Skeletal muscle satellite cell (primary cell): ENCODE data around the gene ANKRD34A.
A peak's percentile ranks its signal among the peaks of the same experiment; 100 is the strongest.

ENCODE experiments used
- H3K27me3 ChIP-seq: 2 replicates; pipeline ENCODE4 v1.7.0; 2013; ENCODE audit warnings: low read length; ENCODE audit not compliant: control insufficient read depth, insufficient read depth
- H3K36me3 ChIP-seq: 2 replicates; pipeline ENCODE4 v1.7.0; 2013; ENCODE audit warnings: mild to moderate bottlenecking, control low read depth, low read length; ENCODE audit not compliant: insufficient read depth
- H3K4me1 ChIP-seq: 2 replicates; pipeline ENCODE4 v1.7.0; 2013; ENCODE audit warnings: low read length; ENCODE audit not compliant: control insufficient read depth, insufficient read depth
- H3K4me2 ChIP-seq: 2 replicates; pipeline ENCODE4 v1.7.0; 2013; ENCODE audit warnings: mild to moderate bottlenecking, low read length
- H3K4me3 ChIP-seq: 2 replicates; pipeline ENCODE4 v1.7.0; 2013; ENCODE audit warnings: low read length
- H3K9ac ChIP-seq: 2 replicates; pipeline ENCODE4 v1.7.0; 2013; ENCODE audit warnings: mild to moderate bottlenecking, low read depth, low read length, moderate library complexity
- H3K9me3 ChIP-seq: replicated peaks from 2 replicates; pipeline ENCODE4 v1.7.0; 2013; ENCODE audit warnings: mild to moderate bottlenecking, control low read depth, low read length

Gene ANKRD34A

GRCh38 chr1:145977486-145978470 lies 13.4 kb upstream of the ANKRD34A start:
- H3K4me2 ChIP-seq = peak overlapping the region; percentile 74
- H3K36me3 ChIP-seq = peaks cover 3% of the 10 kb centered on the region
- no peak overlapping the region for H3K4me3 ChIP-seq
- peak overlapping the region; percentile 79 for H3K9ac ChIP-seq
- H3K9me3 ChIP-seq = no peaks in the 10 kb centered on the region
- peaks cover 32% of the 10 kb centered on the region for H3K4me1 ChIP-seq
- no peaks in the 10 kb centered on the region for H3K27me3 ChIP-seq

- H3K27me3 ChIP-seq = no peaks in the 10 kb centered on the region
- H3K9ac ChIP-seq = no peak overlapping the region
- peaks cover 30% of the 10 kb centered on the region for H3K4me1 ChIP-seq
- H3K4me3 ChIP-seq = no peak overlapping the region
- no peaks in the 10 kb centered on the region for H3K9me3 ChIP-seq
- H3K36me3 ChIP-seq = peaks cover 3% of the 10 kb centered on the region
- no peak overlapping the region for H3K4me2 ChIP-seq
Observed at GRCh38 chr1:145977016-145977415, 12.6 kb upstream of the ANKRD34A start.

- H3K9ac ChIP-seq = no peak overlapping the region
- H3K36me3 ChIP-seq = peaks cover 3% of the 10 kb centered on the region
- H3K4me3 ChIP-seq = no peak overlapping the region
- no peaks in the 10 kb centered on the region for H3K27me3 ChIP-seq
- H3K4me2 ChIP-seq = no peak overlapping the region
- peaks cover 27% of the 10 kb centered on the region for H3K4me1 ChIP-seq
- H3K9me3 ChIP-seq = no peaks in the 10 kb centered on the region
Observed at GRCh38 chr1:145975216-145975615, 10.8 kb upstream of the ANKRD34A start.

DNA sequence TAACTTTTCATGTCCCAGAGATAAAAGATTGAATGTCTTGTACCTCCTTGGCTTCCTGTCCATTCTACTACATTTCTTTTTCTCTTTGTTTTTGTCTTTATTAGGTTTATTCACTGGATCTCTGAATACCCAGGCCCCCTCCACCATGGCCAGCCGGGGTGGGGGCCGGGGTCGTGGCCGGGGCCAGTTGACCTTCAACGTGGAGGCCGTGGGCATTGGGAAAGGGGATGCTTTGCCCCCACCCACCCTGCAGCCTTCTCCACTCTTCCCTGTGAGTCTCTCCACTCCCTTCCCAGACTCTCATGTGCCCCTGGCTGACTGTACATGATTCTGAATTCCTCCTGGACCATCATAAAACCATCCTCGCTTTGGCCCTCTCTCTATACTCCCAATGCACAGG lies 10.3 kb upstream of the ANKRD34A start:
- Histone ChIP-seq H3K4me1 (peaks cover 22% of the 10 kb centered on the region), H3K9me3 (no peaks in the 10 kb centered on the region), H3K27me3 (no peaks in the 10 kb centered on the region), H3K4me2 (no peak overlapping the region), H3K9ac (no peak overlapping the region), H3K36me3 (peaks cover 3% of the 10 kb centered on the region), H3K4me3 (no peak overlapping the region)

DNA sequence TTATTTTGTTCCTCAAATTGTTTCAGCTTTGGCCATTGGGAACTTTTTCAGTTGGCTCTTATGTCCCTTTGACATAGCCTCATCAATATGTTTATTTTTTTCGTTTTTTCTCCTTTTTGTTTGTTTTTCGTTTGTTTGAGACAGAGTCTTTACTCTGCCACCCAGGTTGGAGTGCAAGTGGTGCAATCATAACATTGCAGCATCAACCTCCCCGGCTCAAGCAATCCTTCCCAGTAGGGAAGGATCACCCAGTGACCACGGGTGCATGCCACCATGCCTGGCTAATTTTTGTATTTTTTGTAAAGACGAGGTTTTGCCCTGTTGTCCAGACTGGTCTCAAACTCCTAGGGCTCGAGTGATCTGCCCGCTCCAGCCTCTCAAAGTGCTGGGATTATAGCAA lies 8.2 kb upstream of the ANKRD34A start:
- H3K4me1 ChIP-seq = peaks cover 3% of the 10 kb centered on the region
- no peak overlapping the region for H3K9ac ChIP-seq
- no peak overlapping the region for H3K4me2 ChIP-seq
- no peaks in the 10 kb centered on the region for H3K9me3 ChIP-seq
- no peaks in the 10 kb centered on the region for H3K36me3 ChIP-seq
- no peak overlapping the region for H3K4me3 ChIP-seq
- no peaks in the 10 kb centered on the region for H3K27me3 ChIP-seq

DNA sequence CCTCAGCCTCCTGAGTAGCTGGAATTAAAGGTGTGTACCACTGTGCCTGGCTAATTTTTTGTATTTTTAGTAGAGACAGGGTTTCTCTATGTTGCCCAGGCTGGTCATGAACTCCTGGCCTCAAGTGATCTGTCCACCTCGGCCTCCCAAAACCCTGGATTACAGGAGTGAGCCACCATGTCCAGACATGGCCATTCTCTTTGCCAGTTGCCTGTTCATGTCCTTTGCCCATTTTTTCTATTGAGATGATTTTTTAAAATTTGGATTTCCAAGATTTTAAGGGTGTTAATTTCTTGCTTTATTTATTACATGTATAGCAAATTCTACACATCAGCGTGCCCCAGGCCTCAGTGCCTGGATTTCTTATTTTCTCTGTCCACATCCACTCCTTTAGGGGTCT lies 2.9 kb upstream of the ANKRD34A start:
- Histone ChIP-seq H3K4me2 (no peak overlapping the region), H3K4me1 (peaks cover 22% of the 10 kb centered on the region), H3K9ac (no peak overlapping the region), H3K9me3 (no peaks in the 10 kb centered on the region), H3K36me3 (no peaks in the 10 kb centered on the region), H3K4me3 (no peak overlapping the region), H3K27me3 (no peaks in the 10 kb centered on the region)

DNA sequence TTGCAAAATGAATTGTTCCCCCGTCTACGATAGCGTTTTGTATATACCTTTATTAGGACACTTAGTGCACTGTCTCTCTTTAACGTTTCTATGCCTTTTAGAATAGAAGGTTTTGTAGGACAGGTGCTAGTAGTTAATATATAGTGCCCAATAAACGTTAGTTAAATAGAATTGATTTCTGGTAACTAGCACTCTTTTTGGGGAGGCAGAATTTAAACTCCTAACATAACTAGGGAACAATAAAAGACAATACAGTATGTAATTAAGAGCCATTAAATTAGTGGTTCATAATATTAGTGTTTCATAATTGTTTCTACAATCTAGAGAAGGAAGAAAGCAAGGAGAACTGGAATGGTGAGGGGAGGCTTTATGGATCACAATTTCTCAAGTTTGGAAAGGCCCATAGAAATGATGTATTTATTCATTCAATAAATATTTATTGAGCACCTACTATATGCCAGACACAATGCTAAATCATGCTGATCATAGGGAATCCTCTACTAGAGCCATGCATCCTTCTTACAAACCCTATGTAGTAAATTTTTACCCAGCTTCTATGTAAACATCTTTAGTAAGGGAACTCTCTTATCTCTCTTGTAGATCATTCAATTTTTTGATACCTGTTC lies 857 bp upstream of the ANKRD34A start:
- Histone ChIP-seq H3K9me3 (no peaks in the 10 kb centered on the region), H3K4me1 (peaks cover 40% of the 10 kb centered on the region)

GRCh38 chr1:145963265-145964019 lies 933 bp downstream of the ANKRD34A start:
- Histone ChIP-seq H3K9me3 (no peaks in the 10 kb centered on the region), H3K9ac (peak overlapping the region; percentile 83), H3K4me3 (peak overlapping the region; percentile 85), H3K36me3 (no peaks in the 10 kb centered on the region), H3K4me2 (peak overlapping the region; percentile 86), H3K27me3 (no peaks in the 10 kb centered on the region), H3K4me1 (peaks cover 42% of the 10 kb centered on the region)

More for the DNA sequence above, 857 bp upstream of the ANKRD34A start:
- Histone ChIP-seq H3K9ac (peak overlapping the region; percentile 83), H3K4me3 (peak overlapping the region; percentile 85), H3K36me3 (no peaks in the 10 kb centered on the region), H3K4me2 (peak overlapping the region; percentile 86), H3K27me3 (no peaks in the 10 kb centered on the region)

DNA sequence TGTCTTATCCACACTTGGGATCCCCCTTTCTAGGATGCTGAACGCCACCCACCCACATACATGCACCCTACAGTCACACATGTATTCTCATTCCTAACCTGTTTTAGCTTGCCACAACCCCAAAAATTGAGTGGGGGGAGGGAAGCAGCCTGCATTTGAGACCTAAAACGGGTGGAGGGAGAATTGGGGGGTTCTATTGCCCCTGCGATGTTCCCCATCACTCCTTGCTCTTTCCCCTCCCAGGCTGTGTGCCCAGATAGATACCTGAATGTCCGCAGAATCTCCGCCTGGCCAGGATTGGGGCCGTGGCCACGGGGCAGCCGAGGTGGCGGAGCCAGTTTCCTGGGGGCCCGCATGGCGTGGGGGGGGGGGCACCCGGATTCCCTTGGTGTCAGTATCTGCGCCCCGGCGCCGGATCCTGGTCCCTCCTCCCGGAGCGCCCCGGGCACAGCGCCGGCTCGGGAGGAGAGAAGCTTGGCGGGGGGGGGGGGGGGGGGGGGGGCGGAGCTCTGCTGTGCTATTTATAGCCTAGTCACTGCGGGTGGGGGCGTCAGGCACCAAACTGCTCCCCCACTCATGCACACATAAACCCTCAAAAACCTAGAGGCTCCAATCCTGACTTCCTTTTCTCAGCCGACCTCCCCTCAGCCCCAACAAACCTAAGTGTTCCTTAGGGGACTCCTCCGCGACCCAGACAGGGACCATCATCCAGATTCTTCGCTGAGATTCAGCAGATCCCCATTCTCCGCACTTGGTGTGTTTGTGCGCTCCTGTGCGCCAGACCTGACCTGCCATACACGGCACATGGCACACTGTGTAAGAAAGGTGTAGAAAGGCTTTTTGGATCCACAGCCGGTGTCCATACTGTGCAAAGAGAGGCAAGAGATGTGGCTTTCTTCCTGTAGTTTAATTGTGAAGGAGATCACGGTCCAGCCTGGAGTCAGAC lies 1.9 kb downstream of the ANKRD34A start:
- Histone ChIP-seq H3K9me3 (no peaks in the 10 kb centered on the region), H3K4me2 (peak overlapping the region; percentile 86), H3K4me3 (peak overlapping the region; percentile 81), H3K4me1 (peaks cover 46% of the 10 kb centered on the region), H3K9ac (peak overlapping the region; percentile 69), H3K36me3 (no peaks in the 10 kb centered on the region), H3K27me3 (no peaks in the 10 kb centered on the region)

DNA sequence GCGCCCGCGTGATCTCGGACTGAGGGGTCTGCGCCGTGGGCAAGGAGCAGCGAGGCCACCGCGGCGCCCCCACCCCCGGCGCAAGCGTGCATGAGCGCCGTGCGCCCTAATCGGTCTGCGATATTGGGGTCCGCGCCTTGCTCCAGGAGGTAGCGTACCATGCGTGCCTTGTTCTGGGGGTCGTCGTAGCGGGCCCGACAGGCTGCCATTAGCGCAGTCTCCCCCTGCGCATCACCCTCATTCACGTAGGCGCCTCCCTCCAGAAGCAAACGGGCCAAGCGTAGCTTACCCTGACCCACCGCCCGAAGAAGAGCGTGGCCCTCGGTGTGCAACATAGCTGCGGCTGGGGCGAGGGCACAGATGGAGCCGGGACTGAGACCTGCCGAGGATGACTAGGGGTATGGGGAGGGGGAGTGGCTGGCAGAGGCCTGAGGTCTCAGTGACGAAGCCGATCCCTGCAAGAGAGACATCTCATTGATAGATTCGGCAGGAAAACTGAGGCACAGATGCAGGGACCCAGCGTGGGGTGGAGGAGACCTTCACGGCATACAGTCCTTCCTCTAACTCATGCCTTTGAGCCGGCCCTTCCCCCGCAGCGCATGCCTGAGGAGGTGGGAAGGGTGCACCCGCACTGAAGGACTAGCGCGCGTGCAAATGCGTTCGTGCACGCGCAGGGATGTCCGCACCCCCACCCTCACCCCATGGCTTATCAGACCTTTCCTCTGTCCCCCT lies 2.8 kb downstream of the ANKRD34A start:
- no peaks in the 10 kb centered on the region for H3K36me3 ChIP-seq
- peaks cover 47% of the 10 kb centered on the region for H3K4me1 ChIP-seq
- H3K27me3 ChIP-seq = no peaks in the 10 kb centered on the region
- H3K9me3 ChIP-seq = no peaks in the 10 kb centered on the region
- peak overlapping the region; percentile 81 for H3K4me3 ChIP-seq
- peak overlapping the region; percentile 69 for H3K9ac ChIP-seq
- H3K4me2 ChIP-seq = peak overlapping the region; percentile 86
